GM12878 (cell line): ENCODE data around the gene CAVIN1. TPM values are rescaled to one million over a fixed set of nuclear protein-coding genes. Genes with fewer than 3 reads are reported as not detected.

Experiments used
- BCL11A ChIP-seq: IDR thresholded peaks from 2 replicates; pipeline ENCODE4 v1.6.1; 2011; ENCODE audit warnings: low read depth, low read length
- CBFB ChIP-seq: IDR thresholded peaks from 2 replicates; pipeline ENCODE4 v1.6.1; 2016; ENCODE audit warnings: antibody characterized with exemption, low read depth
- CHD4 ChIP-seq: fragments of 200-600 bp; sonication (generic); IDR thresholded peaks from 2 replicates; pipeline ENCODE4 v1.6.1; 2016; ENCODE audit warnings: mild to moderate bottlenecking
- EGR1 ChIP-seq, 2 experiments: IDR thresholded peaks; 1 replicate in 1 of 2; 2 replicates in 1 of 2; pipeline ENCODE4 v1.6.1; 2011 to 2012; ENCODE audit warnings: low read depth in 2 of 2, low read length in 2 of 2, borderline replicate concordance in 1 of 2, mild to moderate bottlenecking in 1 of 2, moderate library complexity in 1 of 2
- ETV6 ChIP-seq, 2 experiments: fragments of 450-650 bp in 1 of 2; IDR thresholded peaks in 1 of 2; conservative IDR thresholded peaks in 1 of 2; 2 replicates each; pipeline ENCODE4 v1.6.1; 2014; ENCODE audit warnings: antibody characterized with exemption in 1 of 2, borderline replicate concordance in 1 of 2, low read depth in 1 of 2, mild to moderate bottlenecking in 1 of 2, moderate library complexity in 1 of 2
- FOXK2 ChIP-seq: fragments of 450-650 bp; IDR thresholded peaks from 2 replicates; pipeline ENCODE4 v1.6.1; 2017; ENCODE audit warnings: mild to moderate bottlenecking, moderate library complexity
- GABPA ChIP-seq: IDR thresholded peaks from 2 replicates; pipeline ENCODE4 v1.6.1; 2014; ENCODE audit warnings: antibody characterized with exemption, low read depth, mild to moderate bottlenecking, inconsistent platforms
- IRF4 ChIP-seq: IDR thresholded peaks from 2 replicates; pipeline ENCODE4 v1.6.1; 2011; ENCODE audit warnings: low read depth, low read length
- KAT2A ChIP-seq: conservative IDR thresholded peaks from 2 replicates; pipeline ENCODE4 v1.6.1; 2011; ENCODE audit warnings: low read depth, low read length; ENCODE audit not compliant: control insufficient read depth
- LARP7 ChIP-seq: fragments of 450-650 bp; IDR thresholded peaks from 2 replicates; pipeline ENCODE4 v1.6.1; 2017; ENCODE audit warnings: mild to moderate bottlenecking
- MEF2A ChIP-seq: IDR thresholded peaks from 2 replicates; pipeline ENCODE4 v1.6.1; 2011; ENCODE audit warnings: low read depth, mild to moderate bottlenecking, low read length, moderate library complexity; ENCODE audit not compliant: insufficient read depth
- MXI1 ChIP-seq: fragments of 150-350 bp; IDR thresholded peaks from 2 replicates; pipeline ENCODE4 v1.6.1; 2011; ENCODE audit warnings: low read depth, mild to moderate bottlenecking, inconsistent platforms, low read length, improper control_type of control experiment
- NRF1 ChIP-seq: conservative IDR thresholded peaks from 2 replicates; pipeline ENCODE4 v1.6.1; 2011; ENCODE audit warnings: mild to moderate bottlenecking, low read depth, low read length, improper control_type of control experiment
- RAD51 ChIP-seq: fragments of 450-650 bp; IDR thresholded peaks from 2 replicates; pipeline ENCODE4 v1.6.1; 2016; ENCODE audit warnings: moderate library complexity, mild to moderate bottlenecking, inconsistent platforms
- SP1 ChIP-seq: IDR thresholded peaks from one replicate; pipeline ENCODE4 v1.6.1; 2011; ENCODE audit warnings: low read depth, low read length
- STAT1 ChIP-seq: fragments of 450-650 bp; conservative IDR thresholded peaks from 2 replicates; pipeline ENCODE4 v1.6.1; 2014; ENCODE audit warnings: antibody characterized with exemption, mild to moderate bottlenecking
- ZNF384 ChIP-seq: IDR thresholded peaks from 2 replicates; pipeline ENCODE4 v1.6.1; 2012; ENCODE audit warnings: low read depth, mild to moderate bottlenecking, low read length, improper control_type of control experiment, borderline replicate concordance
- ZNF622 ChIP-seq: fragments of 450-650 bp; IDR thresholded peaks from 2 replicates; pipeline ENCODE4 v1.6.1; 2017; ENCODE audit warnings: mild to moderate bottlenecking, inconsistent platforms
- polyA plus RNA-seq, 11 experiments: library from polyadenylated mRNA; depleted of rRNA in 4 of 11; unstranded in 6 of 11; stranded (reverse) in 5 of 11; fragments of >200 nt; fragmentation: Nextera tagmentation in 4 of 11; fragmentation: Illumina TruSeq in 1 of 11; extraction: Ambion mirVana in 4 of 11; extraction: Trizol in 1 of 11; gene quantifications; 1 replicate in 1 of 11; 2 replicates in 10 of 11; pipeline versions ENCODE4 v1.2.1 to v1.2.3, GENCODE V29; 2011 to 2016; ENCODE audit warnings: inconsistent platforms in 2 of 11, missing spikeins in 2 of 11, low read depth in 1 of 11
- total RNA-seq, 4 experiments: library from RNA; depleted of rRNA in 3 of 4; stranded (reverse); fragments of >200 nt in 3 of 4; fragmentation: Illumina TruSeq in 1 of 4; extraction: Trizol in 1 of 4; gene quantifications; 2 replicates each; pipeline versions ENCODE4 v1.2.1 to v1.2.3, GENCODE V29; 2013 to 2021
- TF ChIP-seq, protein P1 (sequence below): fragments of 150-350 bp; IDR thresholded peaks from 2 replicates; pipeline ENCODE4 v1.6.1; 2016; ENCODE audit warnings: low read depth, low read length
- TF ChIP-seq, protein P2 (sequence below): fragments of 450-650 bp; IDR thresholded peaks from 2 replicates; pipeline ENCODE4 v1.6.1; 2017; ENCODE audit warnings: low read depth, mild to moderate bottlenecking, moderate library complexity
- TF ChIP-seq, protein P3 (sequence below): fragments of 450-650 bp; IDR thresholded peaks from 2 replicates; pipeline ENCODE4 v1.6.1; 2016; ENCODE audit warnings: mild to moderate bottlenecking
- TF ChIP-seq, protein P4 (sequence below): fragments of 450-650 bp; IDR thresholded peaks from 2 replicates; pipeline ENCODE4 v1.6.1; 2017; ENCODE audit warnings: antibody characterized with exemption, mild to moderate bottlenecking, moderate library complexity

The CAVIN1 gene
- total and polyA plus RNA-seq, 10 of the 15 experiments (the other 5 are each of a cell fraction or from before 2014, with no cell fraction given): 0.03 to 1.1 (median 0.37) TPM

DNA sequence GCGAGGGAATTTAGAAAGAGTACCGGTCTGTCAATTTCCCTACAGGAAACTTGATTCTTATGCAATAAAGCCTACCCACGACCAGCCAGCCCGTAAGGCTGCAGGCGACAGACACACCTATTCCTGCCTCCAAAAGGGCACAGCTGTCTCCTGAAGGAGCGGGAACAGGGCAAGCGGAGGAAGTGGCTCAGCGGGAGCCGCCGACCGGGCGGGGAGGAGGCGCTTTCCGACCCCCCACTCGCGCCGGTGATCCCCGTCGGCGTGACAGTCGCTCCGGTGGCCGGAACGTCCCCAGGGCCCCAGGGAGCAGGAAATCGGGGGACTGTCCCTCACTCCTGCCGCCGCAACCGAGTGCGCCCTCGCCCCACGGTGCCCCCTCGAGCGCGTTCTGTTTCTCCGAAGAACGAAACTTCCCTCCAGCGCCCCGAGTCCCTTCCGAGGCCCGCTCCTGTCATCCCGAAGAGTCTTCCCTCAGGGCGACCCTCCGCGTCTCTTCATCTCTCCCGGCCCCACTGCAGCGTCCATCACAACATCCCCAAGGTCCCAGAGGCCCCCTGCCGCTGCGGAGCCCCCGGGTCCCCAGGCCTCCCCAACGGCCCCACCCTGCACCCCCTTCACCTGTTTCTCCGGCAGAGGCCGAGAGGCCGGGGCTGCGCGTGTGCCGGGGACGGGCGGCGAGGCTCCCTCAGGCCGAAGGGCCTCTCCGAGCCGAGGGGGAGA is 35.2 kb downstream of the CAVIN1 start (continued):
- TF ChIP-seq RAD51 (no peak), ZNF384 (no peak), MEF2A (no peak), ETV6 (conservative IDR thresholded peaks at IDR 0.05 in 1 of 2, IDR thresholded peaks at IDR 0.05 in 1 of 2; ENCODE audit: borderline replicate concordance in 1 of 2, low read depth in 1 of 2) (no peak), LARP7 (no peak; the same call in none of the 2 replicates), CBFB (no peak), KAT2A (no peak), BCL11A (no peak), CHD4 (no peak), EGR1 (IDR thresholded peaks at IDR 0.05; ENCODE audit: borderline replicate concordance in 1 of 2, low read depth in 2 of 2, low read length in 2 of 2) (no peak), STAT1 (no peak), GABPA (no peak), NRF1 (no peak), MXI1 (no peak), IRF4 (no peak), FOXK2 (no peak), ZNF622 (no peak), SP1 (no peak)
- TF ChIP-seq, protein P1, sequence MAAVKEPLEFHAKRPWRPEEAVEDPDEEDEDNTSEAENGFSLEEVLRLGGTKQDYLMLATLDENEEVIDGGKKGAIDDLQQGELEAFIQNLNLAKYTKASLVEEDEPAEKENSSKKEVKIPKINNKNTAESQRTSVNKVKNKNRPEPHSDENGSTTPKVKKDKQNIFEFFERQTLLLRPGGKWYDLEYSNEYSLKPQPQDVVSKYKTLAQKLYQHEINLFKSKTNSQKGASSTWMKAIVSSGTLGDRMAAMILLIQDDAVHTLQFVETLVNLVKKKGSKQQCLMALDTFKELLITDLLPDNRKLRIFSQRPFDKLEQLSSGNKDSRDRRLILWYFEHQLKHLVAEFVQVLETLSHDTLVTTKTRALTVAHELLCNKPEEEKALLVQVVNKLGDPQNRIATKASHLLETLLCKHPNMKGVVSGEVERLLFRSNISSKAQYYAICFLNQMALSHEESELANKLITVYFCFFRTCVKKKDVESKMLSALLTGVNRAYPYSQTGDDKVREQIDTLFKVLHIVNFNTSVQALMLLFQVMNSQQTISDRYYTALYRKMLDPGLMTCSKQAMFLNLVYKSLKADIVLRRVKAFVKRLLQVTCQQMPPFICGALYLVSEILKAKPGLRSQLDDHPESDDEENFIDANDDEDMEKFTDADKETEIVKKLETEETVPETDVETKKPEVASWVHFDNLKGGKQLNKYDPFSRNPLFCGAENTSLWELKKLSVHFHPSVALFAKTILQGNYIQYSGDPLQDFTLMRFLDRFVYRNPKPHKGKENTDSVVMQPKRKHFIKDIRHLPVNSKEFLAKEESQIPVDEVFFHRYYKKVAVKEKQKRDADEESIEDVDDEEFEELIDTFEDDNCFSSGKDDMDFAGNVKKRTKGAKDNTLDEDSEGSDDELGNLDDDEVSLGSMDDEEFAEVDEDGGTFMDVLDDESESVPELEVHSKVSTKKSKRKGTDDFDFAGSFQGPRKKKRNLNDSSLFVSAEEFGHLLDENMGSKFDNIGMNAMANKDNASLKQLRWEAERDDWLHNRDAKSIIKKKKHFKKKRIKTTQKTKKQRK: no peak
- TF ChIP-seq, protein P2, sequence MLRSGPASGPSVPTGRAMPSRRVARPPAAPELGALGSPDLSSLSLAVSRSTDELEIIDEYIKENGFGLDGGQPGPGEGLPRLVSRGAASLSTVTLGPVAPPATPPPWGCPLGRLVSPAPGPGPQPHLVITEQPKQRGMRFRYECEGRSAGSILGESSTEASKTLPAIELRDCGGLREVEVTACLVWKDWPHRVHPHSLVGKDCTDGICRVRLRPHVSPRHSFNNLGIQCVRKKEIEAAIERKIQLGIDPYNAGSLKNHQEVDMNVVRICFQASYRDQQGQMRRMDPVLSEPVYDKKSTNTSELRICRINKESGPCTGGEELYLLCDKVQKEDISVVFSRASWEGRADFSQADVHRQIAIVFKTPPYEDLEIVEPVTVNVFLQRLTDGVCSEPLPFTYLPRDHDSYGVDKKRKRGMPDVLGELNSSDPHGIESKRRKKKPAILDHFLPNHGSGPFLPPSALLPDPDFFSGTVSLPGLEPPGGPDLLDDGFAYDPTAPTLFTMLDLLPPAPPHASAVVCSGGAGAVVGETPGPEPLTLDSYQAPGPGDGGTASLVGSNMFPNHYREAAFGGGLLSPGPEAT: no peak
- TF ChIP-seq, protein P3, sequence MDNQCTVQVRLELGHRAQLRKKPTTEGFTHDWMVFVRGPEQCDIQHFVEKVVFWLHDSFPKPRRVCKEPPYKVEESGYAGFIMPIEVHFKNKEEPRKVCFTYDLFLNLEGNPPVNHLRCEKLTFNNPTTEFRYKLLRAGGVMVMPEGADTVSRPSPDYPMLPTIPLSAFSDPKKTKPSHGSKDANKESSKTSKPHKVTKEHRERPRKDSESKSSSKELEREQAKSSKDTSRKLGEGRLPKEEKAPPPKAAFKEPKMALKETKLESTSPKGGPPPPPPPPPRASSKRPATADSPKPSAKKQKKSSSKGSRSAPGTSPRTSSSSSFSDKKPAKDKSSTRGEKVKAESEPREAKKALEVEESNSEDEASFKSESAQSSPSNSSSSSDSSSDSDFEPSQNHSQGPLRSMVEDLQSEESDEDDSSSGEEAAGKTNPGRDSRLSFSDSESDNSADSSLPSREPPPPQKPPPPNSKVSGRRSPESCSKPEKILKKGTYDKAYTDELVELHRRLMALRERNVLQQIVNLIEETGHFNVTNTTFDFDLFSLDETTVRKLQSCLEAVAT: no peak; the same call in 1 of the 2 replicates
- TF ChIP-seq, protein P4, sequence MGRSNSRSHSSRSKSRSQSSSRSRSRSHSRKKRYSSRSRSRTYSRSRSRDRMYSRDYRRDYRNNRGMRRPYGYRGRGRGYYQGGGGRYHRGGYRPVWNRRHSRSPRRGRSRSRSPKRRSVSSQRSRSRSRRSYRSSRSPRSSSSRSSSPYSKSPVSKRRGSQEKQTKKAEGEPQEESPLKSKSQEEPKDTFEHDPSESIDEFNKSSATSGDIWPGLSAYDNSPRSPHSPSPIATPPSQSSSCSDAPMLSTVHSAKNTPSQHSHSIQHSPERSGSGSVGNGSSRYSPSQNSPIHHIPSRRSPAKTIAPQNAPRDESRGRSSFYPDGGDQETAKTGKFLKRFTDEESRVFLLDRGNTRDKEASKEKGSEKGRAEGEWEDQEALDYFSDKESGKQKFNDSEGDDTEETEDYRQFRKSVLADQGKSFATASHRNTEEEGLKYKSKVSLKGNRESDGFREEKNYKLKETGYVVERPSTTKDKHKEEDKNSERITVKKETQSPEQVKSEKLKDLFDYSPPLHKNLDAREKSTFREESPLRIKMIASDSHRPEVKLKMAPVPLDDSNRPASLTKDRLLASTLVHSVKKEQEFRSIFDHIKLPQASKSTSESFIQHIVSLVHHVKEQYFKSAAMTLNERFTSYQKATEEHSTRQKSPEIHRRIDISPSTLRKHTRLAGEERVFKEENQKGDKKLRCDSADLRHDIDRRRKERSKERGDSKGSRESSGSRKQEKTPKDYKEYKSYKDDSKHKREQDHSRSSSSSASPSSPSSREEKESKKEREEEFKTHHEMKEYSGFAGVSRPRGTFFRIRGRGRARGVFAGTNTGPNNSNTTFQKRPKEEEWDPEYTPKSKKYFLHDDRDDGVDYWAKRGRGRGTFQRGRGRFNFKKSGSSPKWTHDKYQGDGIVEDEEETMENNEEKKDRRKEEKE: no peak
